Daoy (cell line): ENCODE measurements around the gene TLK2. TPM values are rescaled to one million over a fixed set of nuclear protein-coding genes. Genes with fewer than 3 reads are reported as not detected.

Experiments
- DNase-seq: peaks from one replicate; pipeline ENCODE4 v3.0.0-alpha.2; 2015; ENCODE audit warnings: low read depth
- total RNA-seq: library from RNA; depleted of rRNA; stranded (reverse); fragments of >200 nt; shearing (Covaris generic); gene quantifications from 2 replicates; pipeline ENCODE4 v1.2.3, GENCODE V29; 2014; rRNA removed

Gene TLK2
- total RNA-seq, 1 experiment from 2014 or later: 52.1 TPM

GRCh38 chr17:62655656-62656055, 177.0 kb downstream of the TLK2 start:
- DNase-seq: no peak

- DNase-seq: no peak
These were observed 177.8 kb downstream of the TLK2 start for GRCh38 chr17:62656446-62656845.

- no peak for DNase-seq
These were observed 178.6 kb downstream of the TLK2 start for GRCh38 chr17:62657145-62657665.

DNA sequence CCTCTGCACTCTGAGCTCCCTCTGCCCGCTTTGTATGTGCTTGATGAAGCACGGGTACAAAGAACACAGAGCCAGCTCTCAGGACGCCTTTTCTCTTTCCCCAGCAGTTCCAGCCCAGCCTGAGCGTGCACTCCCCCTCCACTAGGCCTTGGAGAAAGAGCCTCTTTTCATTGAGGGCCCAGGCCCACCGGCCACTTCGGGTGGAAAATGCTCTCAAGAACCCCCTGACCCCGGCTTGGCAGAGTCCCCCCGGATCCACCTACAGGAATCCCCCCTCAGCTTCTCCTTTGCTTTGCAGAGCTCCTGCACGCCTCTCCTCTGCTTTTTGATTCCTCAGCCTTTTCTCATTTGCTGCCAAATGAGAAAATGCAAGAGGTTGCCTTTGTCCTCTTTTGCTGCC, 179.1 kb downstream of the TLK2 start:
- DNase-seq: no peak

GRCh38 chr17:62658136-62658920, 179.7 kb downstream of the TLK2 start:
- DNase-seq: no peak

GRCh38 chr17:62660629-62661118, 182.0 kb downstream of the TLK2 start:
- no peak for DNase-seq

GRCh38 chr17:62661337-62661736, 182.7 kb downstream of the TLK2 start:
- no peak for DNase-seq

- no peak for DNase-seq
These were observed 184.2 kb downstream of the TLK2 start for GRCh38 chr17:62662855-62663254.

Other genes with a start within 250 kb of the TLK2 start
- gene EFCAB3, start 98.3 kb upstream of the TLK2 start, total RNA-seq: not detected in 2 replicates
- 26.1 and 27.7 TPM in 2 replicates for gene METTL2A, start 54.9 kb upstream of the TLK2 start, total RNA-seq
- gene MRC2, start 148.8 kb downstream of the TLK2 start, total RNA-seq: 66.2 and 86.4 TPM in 2 replicates